ENCODE data around the gene CCDC13.

- no peak for TF ChIP-seq CTCF (IDR thresholded peaks at IDR 0.05; ENCODE audit: insufficient read depth, low read depth, low read length)
- no peak for TF ChIP-seq EZH2 (IDR thresholded peaks at IDR 0.05; ENCODE audit: insufficient read depth, low read length)
These were observed 5.6 kb upstream of the CCDC13 start for GRCh38 chr3:42778644-42779043.
